Activated naive CD4-positive, alpha-beta T cell treated with anti-CD3 and anti-CD28 coated beads, Interleukin-2, amount 10 ng/mL, durations not matched to agents 7 days and 5 days (primary cell): ENCODE data around the gene MICA.
"Not testable (repeated sequence)": the region's sequence is repeated elsewhere in the genome, so short reads cannot be mapped to it uniquely, and the experiment has no call there.

Source experiments
- CTCF ChIA-PET: fragments of 350-600 bp; sonication (Branson Sonifier 250); formaldehyde crosslinking; loops from one replicate; lab custom pipeline; 2021; ENCODE audit warnings: antibody characterized with exemption; lab: Charles Lee
- DNase-seq: peaks from one replicate; pipeline ENCODE4 v3.0.0-alpha.2; 2020
- H3K27ac Mint-ChIP-seq: one replicate; pipeline ENCODE4 v1.8.0; 2021; ENCODE audit warnings: mild to moderate bottlenecking, moderate library complexity, mixed read lengths
- H3K27me3 Mint-ChIP-seq: one replicate; pipeline ENCODE4 v1.8.0; 2021; ENCODE audit warnings: mild to moderate bottlenecking, mixed read lengths
- H3K36me3 Mint-ChIP-seq: one replicate; pipeline ENCODE4 v1.8.0; 2021; ENCODE audit warnings: mixed read lengths
- H3K4me1 Mint-ChIP-seq: one replicate; pipeline ENCODE4 v1.8.0; 2021; ENCODE audit warnings: mixed read lengths
- H3K4me3 Mint-ChIP-seq: one replicate; pipeline ENCODE4 v1.8.0; 2021; ENCODE audit warnings: mild to moderate bottlenecking, moderate library complexity, mixed read lengths
- H3K9me3 Mint-ChIP-seq: one replicate; pipeline ENCODE4 v1.8.0; 2021; ENCODE audit warnings: mixed read lengths

The MICA gene

GRCh38 chr6:31426395-31427354 lies 23.3 kb downstream of the MICA start:
- Mint-ChIP-seq H3K4me3 (no peak overlapping the region), H3K4me1 (no peaks in the 10 kb centered on the region), H3K27ac (no peak overlapping the region), H3K36me3 (no peaks in the 10 kb centered on the region), H3K9me3 (peaks cover 2% of the 10 kb centered on the region), H3K27me3 (peaks cover 32% of the 10 kb centered on the region)
- CTCF ChIA-PET: no interaction called here
- DNase-seq: no peak

GRCh38 chr6:31430449-31430848 lies 27.1 kb downstream of the MICA start:
- DNase-seq: no peak
- Mint-ChIP-seq H3K9me3 (peaks cover 2% of the 10 kb centered on the region), H3K4me1 (no peaks in the 10 kb centered on the region), H3K36me3 (no peaks in the 10 kb centered on the region), H3K27me3 (peaks cover 37% of the 10 kb centered on the region), H3K27ac (no peak overlapping the region), H3K4me3 (no peak overlapping the region)
- CTCF ChIA-PET: interaction anchor here (0.6 to 1.7 kb wide), 4 partner anchors 10 to 44 kb away, joined by 3 to 6 read pairs (median 4); no protein-coding TSS in a partner anchor

GRCh38 chr6:31435051-31435450 lies 31.7 kb downstream of the MICA start:
- not testable (repeated sequence) for H3K36me3 Mint-ChIP-seq

GRCh38 chr6:31438222-31438621 lies 34.8 kb downstream of the MICA start:
- DNase-seq: no peak
- Mint-ChIP-seq H3K4me1 (peaks cover 4% of the 10 kb centered on the region), H3K36me3 (peaks cover 5% of the 10 kb centered on the region), H3K4me3 (no peak overlapping the region), H3K27me3 (peaks cover 76% of the 10 kb centered on the region), H3K9me3 (peaks cover 6% of the 10 kb centered on the region), H3K27ac (no peak overlapping the region)
- CTCF ChIA-PET: interaction anchor here (1.3 to 3.0 kb wide), 2 partner anchors 38 to 41 kb away, joined by 3 to 21 read pairs; no protein-coding TSS in a partner anchor

More at GRCh38 chr6:31435051-31435450, 31.7 kb downstream of the MICA start:
- CTCF ChIA-PET, H3K4me3 Mint-ChIP-seq, DNase-seq, H3K4me1 Mint-ChIP-seq, H3K9me3 Mint-ChIP-seq, H3K27ac Mint-ChIP-seq: not testable (repeated sequence)
- H3K27me3 Mint-ChIP-seq: peaks cover 54% of the 10 kb centered on the region

GRCh38 chr6:31438677-31439076 lies 35.3 kb downstream of the MICA start:
- H3K4me1 Mint-ChIP-seq: peaks cover 4% of the 10 kb centered on the region
- peaks cover 76% of the 10 kb centered on the region for H3K27me3 Mint-ChIP-seq
- H3K27ac Mint-ChIP-seq: no peak overlapping the region
- CTCF ChIA-PET: interaction anchor here (1.3 to 3.0 kb wide), 2 partner anchors 38 to 41 kb away, joined by 3 to 21 read pairs; no protein-coding TSS in a partner anchor
- peaks cover 6% of the 10 kb centered on the region for H3K9me3 Mint-ChIP-seq
- no peak for DNase-seq
- H3K4me3 Mint-ChIP-seq: no peak overlapping the region
- H3K36me3 Mint-ChIP-seq: peaks cover 5% of the 10 kb centered on the region

GRCh38 chr6:31441365-31442267 lies 38.2 kb downstream of the MICA start:
- peaks cover 5% of the 10 kb centered on the region for H3K36me3 Mint-ChIP-seq
- peaks cover 6% of the 10 kb centered on the region for H3K9me3 Mint-ChIP-seq
- no peak overlapping the region for H3K4me3 Mint-ChIP-seq
- CTCF ChIA-PET: interaction anchor here (1.1 to 2.2 kb wide), 5 partner anchors 11 to 59 kb away, joined by 3 to 69 read pairs (median 8); partner anchors contain the start of gene MICA
- peak; percentile 89 for DNase-seq
- H3K27me3 Mint-ChIP-seq: peaks cover 78% of the 10 kb centered on the region
- no peak overlapping the region for H3K27ac Mint-ChIP-seq
- peaks cover 4% of the 10 kb centered on the region for H3K4me1 Mint-ChIP-seq

GRCh38 chr6:31446481-31446880 lies 43.1 kb downstream of the MICA start:
- no peak for DNase-seq
- Mint-ChIP-seq H3K4me3 (no peak overlapping the region), H3K9me3 (no peaks in the 10 kb centered on the region), H3K4me1 (peaks cover 4% of the 10 kb centered on the region), H3K36me3 (no peaks in the 10 kb centered on the region), H3K27ac (no peak overlapping the region), H3K27me3 (peaks cover 58% of the 10 kb centered on the region)
- CTCF ChIA-PET: interaction anchor here (0.9 kb wide), 1 partner anchor 49 kb away, joined by 3 read pairs; no protein-coding TSS in a partner anchor

- DNase-seq, H3K4me3 Mint-ChIP-seq, H3K36me3 Mint-ChIP-seq, H3K4me1 Mint-ChIP-seq, H3K9me3 Mint-ChIP-seq, H3K27ac Mint-ChIP-seq: not testable (repeated sequence)
- CTCF ChIA-PET: interaction anchor here (0.9 kb wide), 1 partner anchor 49 kb away, joined by 3 read pairs; no protein-coding TSS in a partner anchor
- peaks cover 54% of the 10 kb centered on the region for H3K27me3 Mint-ChIP-seq
Measured at GRCh38 chr6:31446999-31447789, 43.8 kb downstream of the MICA start.

- H3K27ac Mint-ChIP-seq: no peak overlapping the region
- no peaks in the 10 kb centered on the region for H3K4me1 Mint-ChIP-seq
- peaks cover 37% of the 10 kb centered on the region for H3K27me3 Mint-ChIP-seq
- H3K4me3 Mint-ChIP-seq: no peak overlapping the region
- DNase-seq: no peak
- CTCF ChIA-PET: no interaction called here
- H3K36me3 Mint-ChIP-seq: no peaks in the 10 kb centered on the region
- peaks cover 5% of the 10 kb centered on the region for H3K9me3 Mint-ChIP-seq
Measured at GRCh38 chr6:31450751-31451150, 47.4 kb downstream of the MICA start.

- Mint-ChIP-seq H3K27ac (no peak overlapping the region), H3K27me3 (peaks cover 37% of the 10 kb centered on the region)
- CTCF ChIA-PET: interaction anchor here (1.5 kb wide), 1 partner anchor 11 kb away, joined by 7 read pairs; no protein-coding TSS in a partner anchor
Measured at GRCh38 chr6:31452859-31453258, 49.5 kb downstream of the MICA start.

GRCh38 chr6:31453259-31453658 lies 49.9 kb downstream of the MICA start:
- Mint-ChIP-seq H3K4me1 (no peaks in the 10 kb centered on the region), H3K27ac (no peak overlapping the region), H3K9me3 (peaks cover 5% of the 10 kb centered on the region), H3K27me3 (peaks cover 37% of the 10 kb centered on the region), H3K4me3 (no peak overlapping the region), H3K36me3 (no peaks in the 10 kb centered on the region)
- no peak for DNase-seq
- CTCF ChIA-PET: no interaction called here

More at GRCh38 chr6:31452859-31453258, 49.5 kb downstream of the MICA start:
- H3K9me3 Mint-ChIP-seq: peaks cover 5% of the 10 kb centered on the region
- no peak overlapping the region for H3K4me3 Mint-ChIP-seq
- no peaks in the 10 kb centered on the region for H3K36me3 Mint-ChIP-seq
- no peak for DNase-seq
- no peaks in the 10 kb centered on the region for H3K4me1 Mint-ChIP-seq

GRCh38 chr6:31459864-31460263 lies 56.5 kb downstream of the MICA start:
- CTCF ChIA-PET, H3K9me3 Mint-ChIP-seq, DNase-seq, H3K27ac Mint-ChIP-seq, H3K27me3 Mint-ChIP-seq, H3K4me3 Mint-ChIP-seq: not testable (repeated sequence)
- peaks cover 27% of the 10 kb centered on the region for H3K4me1 Mint-ChIP-seq
- peaks cover 19% of the 10 kb centered on the region for H3K36me3 Mint-ChIP-seq

GRCh38 chr6:31460361-31461025 lies 57.1 kb downstream of the MICA start:
- DNase-seq: no peak
- H3K27ac Mint-ChIP-seq: no peak overlapping the region
- H3K9me3 Mint-ChIP-seq: no peaks in the 10 kb centered on the region
- CTCF ChIA-PET: interaction anchor here (1.2 kb wide), 1 partner anchor 18 kb away, joined by 8 read pairs; no protein-coding TSS in a partner anchor
- H3K4me1 Mint-ChIP-seq: peaks cover 33% of the 10 kb centered on the region
- H3K27me3 Mint-ChIP-seq: peaks cover 6% of the 10 kb centered on the region
- H3K36me3 Mint-ChIP-seq: peaks cover 25% of the 10 kb centered on the region
- no peak overlapping the region for H3K4me3 Mint-ChIP-seq
